ENCODE results near the gene AMOTL1. TPM values are rescaled to one million over a fixed set of nuclear protein-coding genes. Genes with fewer than 3 reads are reported as not detected.

The AMOTL1 gene
- total and polyA plus RNA-seq, 2 donors: 48.2 to 79.3 TPM

DNA sequence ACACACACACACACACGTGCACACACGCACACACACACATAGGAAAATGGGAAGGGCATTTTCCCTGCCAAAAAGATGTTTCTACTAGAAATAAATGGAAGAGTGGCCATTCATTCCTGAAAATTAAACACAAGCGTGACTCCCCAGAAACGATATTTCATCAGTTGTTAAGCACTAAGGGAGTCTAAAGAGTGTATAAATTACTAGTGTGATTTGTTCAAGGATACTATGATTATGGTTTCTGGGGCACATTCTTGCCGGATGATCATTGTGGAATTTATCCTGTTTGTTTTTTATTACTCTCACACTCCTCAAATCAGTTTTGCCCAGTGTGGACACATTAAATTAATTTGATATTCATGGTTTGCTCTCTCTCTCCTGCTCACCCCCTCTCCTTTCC lies 16.4 kb upstream of the AMOTL1 start:
- Histone ChIP-seq H3K4me1 (ENCODE audit: insufficient read depth) (peaks cover 4% of the 10 kb centered on the region), H3K4me3 (ENCODE audit: low read depth, low read length) (no peak overlapping the region), H3K36me3 (ENCODE audit: insufficient read depth) (no peaks in the 10 kb centered on the region), H3K27ac (ENCODE audit: low read depth) (no peak overlapping the region)
- whole genome bisulfite sequencing: 50% methylated on average over 5 of the region's 5 CpGs
- no peak for DNase-seq (ENCODE audit: extremely low spot score)

DNA sequence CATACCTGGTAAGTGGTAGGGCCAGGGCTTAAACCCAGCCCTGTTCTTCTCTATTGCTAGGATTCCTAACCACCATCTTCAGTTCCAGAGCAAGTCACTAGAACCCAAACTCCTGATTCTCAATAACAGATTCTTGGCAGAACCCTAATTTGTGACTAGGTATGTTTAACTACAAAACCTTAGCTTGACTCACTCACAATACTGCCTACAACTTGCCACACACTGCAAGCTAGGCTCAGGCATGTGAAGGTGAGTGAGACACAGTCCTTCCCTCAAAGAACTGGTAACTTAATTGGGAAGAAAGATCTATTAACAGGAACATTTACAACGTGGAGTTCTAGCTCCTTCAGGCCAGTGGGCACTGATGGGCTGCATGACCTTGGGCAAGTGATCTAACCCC lies 14.5 kb upstream of the AMOTL1 start:
- H3K36me3 ChIP-seq (ENCODE audit: insufficient read depth): no peaks in the 10 kb centered on the region
- H3K27ac ChIP-seq (ENCODE audit: low read depth): no peak overlapping the region
- peaks cover 4% of the 10 kb centered on the region for H3K4me1 ChIP-seq (ENCODE audit: insufficient read depth)
- DNase-seq (ENCODE audit: extremely low spot score): no peak
- 75% methylated on average over 1 of the region's 1 CpG for WGBS
- no peak overlapping the region for H3K4me3 ChIP-seq (ENCODE audit: low read depth, low read length)

DNA sequence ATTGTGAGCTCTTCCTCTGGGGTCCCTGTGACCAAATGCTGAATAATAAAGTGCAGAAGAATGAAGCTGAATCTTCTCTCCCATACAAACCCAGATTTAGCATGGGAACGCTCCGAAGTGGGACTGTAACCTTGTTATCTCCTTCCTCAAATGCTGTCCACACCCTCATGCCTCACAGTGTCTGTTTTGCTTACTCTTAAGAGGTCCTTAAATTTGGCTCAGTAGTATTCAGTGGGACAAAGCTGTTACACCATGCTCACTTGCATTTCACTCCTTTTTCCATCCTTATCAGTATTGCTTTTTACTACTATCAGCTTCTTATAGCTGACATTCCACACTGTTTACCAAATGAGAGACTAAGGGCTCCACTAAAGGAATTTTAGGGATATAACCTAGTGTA lies 13.8 kb upstream of the AMOTL1 start:
- DNase-seq (ENCODE audit: extremely low spot score): no peak
- Histone ChIP-seq H3K27ac (ENCODE audit: low read depth) (no peak overlapping the region), H3K4me1 (ENCODE audit: insufficient read depth) (peaks cover 4% of the 10 kb centered on the region), H3K36me3 (ENCODE audit: insufficient read depth) (no peaks in the 10 kb centered on the region), H3K4me3 (ENCODE audit: low read depth, low read length) (no peak overlapping the region)
- 42% methylated on average over 2 of the region's 2 CpGs for WGBS

DNA sequence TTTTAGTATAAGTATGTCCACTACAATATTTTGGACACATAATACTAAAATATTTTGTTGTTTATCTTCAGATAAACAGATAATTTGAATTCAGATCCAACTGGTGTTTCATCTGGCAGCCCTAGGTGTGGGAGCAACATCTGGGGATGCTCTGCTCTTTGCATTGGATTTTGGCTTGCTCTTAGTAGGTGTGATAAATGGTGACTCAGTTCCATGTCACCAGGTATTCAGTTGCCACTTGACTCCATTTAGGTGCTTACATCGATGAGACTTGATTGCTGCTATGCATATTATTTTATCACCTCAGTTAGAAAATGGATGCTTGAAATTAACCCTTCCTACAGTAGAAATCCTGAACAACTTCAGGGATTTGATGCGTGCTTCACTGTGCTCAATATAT lies 13.3 kb upstream of the AMOTL1 start:
- H3K4me1 ChIP-seq (ENCODE audit: insufficient read depth): peaks cover 4% of the 10 kb centered on the region
- H3K4me3 ChIP-seq (ENCODE audit: low read depth, low read length): no peak overlapping the region
- H3K36me3 ChIP-seq (ENCODE audit: insufficient read depth): no peaks in the 10 kb centered on the region
- 87% methylated on average over 2 of the region's 2 CpGs for WGBS
- no peak for DNase-seq (ENCODE audit: extremely low spot score)
- no peak overlapping the region for H3K27ac ChIP-seq (ENCODE audit: low read depth)

DNA sequence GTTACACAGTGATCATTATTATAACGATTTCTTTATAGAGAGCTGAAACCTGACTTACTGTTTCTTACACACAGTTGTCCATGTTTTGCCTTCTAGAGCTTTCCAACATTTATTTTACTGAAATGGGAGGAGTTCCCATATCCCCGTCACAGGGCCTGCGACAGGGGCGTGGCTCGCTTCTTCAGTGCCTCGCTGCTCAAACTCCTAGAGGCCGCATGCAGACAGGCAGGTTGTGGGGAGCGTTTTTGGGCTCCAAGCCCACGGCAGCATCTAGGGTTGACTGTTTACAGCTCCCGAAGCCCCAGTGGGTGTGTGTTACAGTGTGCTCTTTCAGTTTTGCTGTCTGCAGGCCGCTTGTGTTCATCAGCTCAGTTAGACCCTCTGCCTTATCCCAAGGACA lies 12.7 kb upstream of the AMOTL1 start:
- DNase-seq (ENCODE audit: extremely low spot score): no peak
- peaks cover 4% of the 10 kb centered on the region for H3K4me1 ChIP-seq (ENCODE audit: insufficient read depth)
- 94% methylated on average over 11 of the region's 11 CpGs for WGBS
- no peaks in the 10 kb centered on the region for H3K36me3 ChIP-seq (ENCODE audit: insufficient read depth)
- no peak overlapping the region for H3K4me3 ChIP-seq (ENCODE audit: low read depth, low read length)
- no peak overlapping the region for H3K27ac ChIP-seq (ENCODE audit: low read depth)

DNA sequence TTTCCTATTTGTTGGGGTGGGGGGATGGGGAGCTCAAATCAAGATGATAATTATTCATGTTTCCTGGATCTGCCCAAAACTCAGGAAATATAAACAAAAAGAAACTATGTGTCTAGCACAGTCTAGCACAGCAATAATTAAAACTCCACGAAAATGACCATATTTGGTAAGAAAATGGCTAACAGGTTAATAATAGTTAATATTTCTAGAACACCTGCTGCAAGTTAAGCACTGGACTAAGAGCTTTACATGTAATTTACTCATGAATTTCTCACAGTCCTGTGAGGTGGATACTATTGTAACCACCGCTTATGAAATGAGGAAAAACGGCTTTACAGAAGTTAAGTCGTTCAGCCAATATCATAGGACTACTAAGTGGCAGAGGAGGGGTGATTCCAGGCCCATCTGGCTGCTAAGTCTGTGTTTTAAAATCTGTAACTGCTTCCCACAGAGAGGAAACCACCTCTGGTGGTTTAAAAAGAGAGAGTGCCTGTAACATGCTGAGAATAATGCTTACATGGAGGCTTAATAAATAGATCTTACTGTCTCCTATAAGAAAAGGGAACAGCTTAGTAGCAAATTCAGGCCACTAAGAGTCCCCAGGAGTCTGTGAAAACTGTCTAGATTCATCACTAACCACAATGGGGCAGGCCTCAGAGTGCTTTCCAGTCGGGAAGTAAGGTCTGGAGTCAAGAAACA lies 11.0 kb upstream of the AMOTL1 start:
- Histone ChIP-seq H3K4me3 (ENCODE audit: low read depth, low read length) (no peak overlapping the region), H3K36me3 (ENCODE audit: insufficient read depth) (no peaks in the 10 kb centered on the region), H3K4me1 (ENCODE audit: insufficient read depth) (no peaks in the 10 kb centered on the region), H3K27ac (ENCODE audit: low read depth) (no peak overlapping the region)
- WGBS: 75% methylated on average over 5 of the region's 5 CpGs
- DNase-seq (ENCODE audit: extremely low spot score): no peak

DNA sequence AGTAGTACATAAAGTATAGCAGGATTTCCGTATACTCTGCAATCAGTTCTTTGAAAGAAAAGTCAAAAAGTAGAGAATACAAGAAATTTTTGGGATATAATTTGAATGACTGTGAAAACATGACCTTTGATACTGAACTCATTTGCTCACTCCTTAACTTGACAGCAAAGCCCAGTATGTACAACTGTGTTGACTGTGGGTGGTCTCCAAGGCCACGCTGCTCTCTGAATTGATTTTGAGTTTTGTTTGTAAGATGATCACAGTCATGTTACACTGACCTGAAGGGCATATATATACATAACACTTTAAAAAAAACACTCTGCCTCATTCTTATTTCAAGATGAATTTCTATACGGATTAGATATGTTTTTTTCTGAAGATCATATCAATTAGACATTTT lies 9.5 kb upstream of the AMOTL1 start:
- H3K4me3 ChIP-seq (ENCODE audit: low read depth, low read length): no peak overlapping the region
- DNase-seq (ENCODE audit: extremely low spot score): no peak
- WGBS: 96% methylated on average over 3 of the region's 3 CpGs
- H3K4me1 ChIP-seq (ENCODE audit: insufficient read depth): no peaks in the 10 kb centered on the region
- no peaks in the 10 kb centered on the region for H3K36me3 ChIP-seq (ENCODE audit: insufficient read depth)
- no peak overlapping the region for H3K27ac ChIP-seq (ENCODE audit: low read depth)

DNA sequence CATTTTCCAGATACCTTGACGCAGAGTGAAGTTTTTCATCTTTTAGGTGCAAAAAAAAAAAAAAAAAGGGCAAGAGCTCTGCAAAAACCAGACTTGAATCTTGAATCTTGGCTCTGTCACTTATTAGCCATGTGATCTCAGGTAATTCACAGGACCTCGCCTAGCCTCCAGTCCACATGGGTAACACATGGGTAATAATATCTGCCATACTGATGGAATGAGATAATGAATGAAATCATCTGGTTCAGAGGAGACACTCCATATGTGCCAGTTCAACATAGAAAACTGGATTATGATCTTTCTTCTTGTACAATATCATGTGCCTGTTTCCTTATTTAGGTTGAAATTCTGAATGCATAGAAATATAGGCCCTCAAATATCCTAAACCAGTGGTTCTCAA lies 8.6 kb upstream of the AMOTL1 start:
- WGBS: 97% methylated on average over 2 of the region's 2 CpGs
- H3K4me1 ChIP-seq (ENCODE audit: insufficient read depth): no peaks in the 10 kb centered on the region
- H3K4me3 ChIP-seq (ENCODE audit: low read depth, low read length): no peak overlapping the region
- H3K27ac ChIP-seq (ENCODE audit: low read depth): no peak overlapping the region
- DNase-seq (ENCODE audit: extremely low spot score): no peak
- H3K36me3 ChIP-seq (ENCODE audit: insufficient read depth): no peaks in the 10 kb centered on the region

DNA sequence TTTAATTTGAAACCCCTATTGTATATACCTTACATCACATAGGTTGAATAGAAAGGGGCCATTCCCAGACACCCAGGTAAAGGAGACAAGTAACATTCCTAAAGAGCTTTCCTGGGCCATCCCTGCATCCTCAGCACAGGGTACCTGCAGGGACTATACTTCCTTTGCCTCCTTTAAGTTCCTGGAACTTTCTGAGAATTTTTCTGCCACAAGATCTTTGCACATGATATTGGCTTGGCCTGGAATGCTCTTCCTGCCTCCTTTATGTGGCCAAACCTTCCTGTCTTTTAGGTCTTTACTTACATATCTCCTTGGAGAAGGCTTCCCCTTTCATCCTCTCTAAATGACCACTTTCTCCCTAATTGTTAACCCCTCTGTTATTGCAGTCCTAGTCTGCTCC lies 7.9 kb upstream of the AMOTL1 start:
- no peaks in the 10 kb centered on the region for H3K36me3 ChIP-seq (ENCODE audit: insufficient read depth)
- H3K4me3 ChIP-seq (ENCODE audit: low read depth, low read length): no peak overlapping the region
- no peak for DNase-seq (ENCODE audit: extremely low spot score)
- no peaks in the 10 kb centered on the region for H3K4me1 ChIP-seq (ENCODE audit: insufficient read depth)
- no peak overlapping the region for H3K27ac ChIP-seq (ENCODE audit: low read depth)

DNA sequence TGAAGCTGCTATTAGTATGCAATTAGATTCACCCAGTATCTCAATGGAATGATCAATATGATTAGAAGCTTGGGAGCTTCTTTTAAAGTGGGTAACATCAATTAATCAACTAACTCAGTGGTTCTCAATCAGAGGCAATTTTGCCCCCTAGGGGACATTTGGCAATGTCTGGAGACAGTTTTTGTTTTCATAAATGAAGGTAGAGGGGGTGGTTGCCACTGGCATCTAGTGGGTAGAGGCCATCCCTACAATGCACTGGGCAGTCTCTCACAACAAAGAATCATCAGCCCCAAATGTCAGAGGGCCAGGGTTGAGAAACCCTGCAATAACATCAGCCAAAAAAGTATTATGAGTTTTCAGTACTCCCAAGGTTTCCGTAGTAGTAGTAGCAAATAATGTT lies 5.9 kb upstream of the AMOTL1 start:
- Histone ChIP-seq H3K36me3 (ENCODE audit: insufficient read depth) (no peaks in the 10 kb centered on the region), H3K4me1 (ENCODE audit: insufficient read depth) (no peaks in the 10 kb centered on the region), H3K4me3 (ENCODE audit: low read depth, low read length) (no peak overlapping the region), H3K27ac (ENCODE audit: low read depth) (no peak overlapping the region)
- WGBS: 71% methylated on average over 1 of the region's 1 CpG
- no peak for DNase-seq (ENCODE audit: extremely low spot score)

DNA sequence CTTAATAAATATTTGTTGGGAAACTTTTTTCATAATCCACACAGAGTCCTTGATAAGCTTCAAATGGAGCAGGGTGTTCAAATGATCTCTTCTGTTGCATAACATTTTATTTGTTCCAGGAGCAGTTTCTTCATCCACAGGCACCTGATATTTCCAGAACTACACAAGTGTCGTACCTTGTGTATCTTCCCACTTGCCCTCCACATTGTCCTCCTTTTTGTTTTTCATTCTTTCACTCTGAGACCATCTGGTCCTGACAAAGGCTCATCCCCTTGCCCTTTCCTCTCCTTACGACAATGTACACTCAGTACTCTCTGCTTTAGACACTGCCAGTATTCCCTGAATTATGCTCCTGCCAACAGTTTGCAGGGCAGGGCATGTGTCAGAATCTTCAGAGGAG lies 5.2 kb upstream of the AMOTL1 start:
- no peak for DNase-seq (ENCODE audit: extremely low spot score)
- WGBS: 82% methylated on average over 2 of the region's 2 CpGs
- Histone ChIP-seq H3K27ac (ENCODE audit: low read depth) (no peak overlapping the region), H3K4me1 (ENCODE audit: insufficient read depth) (no peaks in the 10 kb centered on the region), H3K4me3 (ENCODE audit: low read depth, low read length) (no peak overlapping the region), H3K36me3 (ENCODE audit: insufficient read depth) (no peaks in the 10 kb centered on the region)

DNA sequence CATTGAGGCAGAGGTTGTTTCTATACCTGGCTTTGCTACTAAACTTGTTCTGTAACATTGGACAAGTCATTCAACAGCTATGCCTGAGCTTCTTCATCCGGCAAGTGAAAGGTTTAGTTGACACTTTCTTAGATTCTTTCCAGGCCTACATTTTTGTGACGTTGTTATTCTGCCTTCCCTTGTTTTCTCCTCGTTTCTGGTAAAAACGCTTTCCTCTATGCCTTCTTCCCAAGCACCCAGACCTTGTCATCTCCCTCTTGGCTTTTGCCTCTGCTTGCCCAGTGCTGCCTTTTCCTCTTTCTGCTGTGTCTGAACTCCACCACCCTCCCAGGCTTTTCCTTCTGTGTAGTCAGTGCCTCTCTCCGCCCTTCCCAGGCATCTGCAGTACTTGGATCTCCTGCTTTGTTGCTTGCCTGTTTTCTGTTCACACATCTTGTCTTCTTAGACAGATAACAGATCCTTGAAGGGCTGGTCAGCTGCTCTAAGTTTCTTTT lies 1.4 kb upstream of the AMOTL1 start:
- 44% methylated on average over 5 of the region's 5 CpGs for WGBS
- DNase-seq (ENCODE audit: extremely low spot score): no peak
- Histone ChIP-seq H3K36me3 (ENCODE audit: insufficient read depth) (no peaks in the 10 kb centered on the region), H3K4me3 (ENCODE audit: low read depth, low read length) (no peak overlapping the region), H3K4me1 (ENCODE audit: insufficient read depth) (peaks cover 2% of the 10 kb centered on the region), H3K27ac (ENCODE audit: low read depth) (no peak overlapping the region)

DNA sequence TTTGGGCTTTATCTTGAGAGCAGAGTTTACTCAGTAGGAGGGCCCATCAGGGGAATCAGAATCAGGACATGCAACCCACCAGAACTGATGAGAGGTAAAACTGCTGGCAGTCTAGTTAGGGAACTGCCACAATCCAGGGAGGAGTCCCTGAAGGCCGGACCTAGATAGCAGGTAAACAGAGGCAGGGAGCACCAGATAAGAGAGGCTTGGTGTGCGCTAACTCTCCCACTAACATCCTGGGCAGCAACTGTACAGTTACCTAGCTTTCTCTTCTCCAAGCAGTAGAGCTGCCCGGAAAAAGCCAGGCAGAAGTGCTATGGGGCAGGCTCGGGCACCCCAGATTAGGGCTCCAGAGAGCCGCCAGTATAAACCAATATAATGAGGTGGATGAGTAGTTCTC lies 865 bp upstream of the AMOTL1 start:
- no peak for DNase-seq (ENCODE audit: extremely low spot score)
- 57% methylated on average over 5 of the region's 5 CpGs for WGBS
- H3K27ac ChIP-seq (ENCODE audit: low read depth): peak overlapping the region; percentile 69
- peaks cover 2% of the 10 kb centered on the region for H3K4me1 ChIP-seq (ENCODE audit: insufficient read depth)
- H3K36me3 ChIP-seq (ENCODE audit: insufficient read depth): no peaks in the 10 kb centered on the region
- no peak overlapping the region for H3K4me3 ChIP-seq (ENCODE audit: low read depth, low read length)

DNA sequence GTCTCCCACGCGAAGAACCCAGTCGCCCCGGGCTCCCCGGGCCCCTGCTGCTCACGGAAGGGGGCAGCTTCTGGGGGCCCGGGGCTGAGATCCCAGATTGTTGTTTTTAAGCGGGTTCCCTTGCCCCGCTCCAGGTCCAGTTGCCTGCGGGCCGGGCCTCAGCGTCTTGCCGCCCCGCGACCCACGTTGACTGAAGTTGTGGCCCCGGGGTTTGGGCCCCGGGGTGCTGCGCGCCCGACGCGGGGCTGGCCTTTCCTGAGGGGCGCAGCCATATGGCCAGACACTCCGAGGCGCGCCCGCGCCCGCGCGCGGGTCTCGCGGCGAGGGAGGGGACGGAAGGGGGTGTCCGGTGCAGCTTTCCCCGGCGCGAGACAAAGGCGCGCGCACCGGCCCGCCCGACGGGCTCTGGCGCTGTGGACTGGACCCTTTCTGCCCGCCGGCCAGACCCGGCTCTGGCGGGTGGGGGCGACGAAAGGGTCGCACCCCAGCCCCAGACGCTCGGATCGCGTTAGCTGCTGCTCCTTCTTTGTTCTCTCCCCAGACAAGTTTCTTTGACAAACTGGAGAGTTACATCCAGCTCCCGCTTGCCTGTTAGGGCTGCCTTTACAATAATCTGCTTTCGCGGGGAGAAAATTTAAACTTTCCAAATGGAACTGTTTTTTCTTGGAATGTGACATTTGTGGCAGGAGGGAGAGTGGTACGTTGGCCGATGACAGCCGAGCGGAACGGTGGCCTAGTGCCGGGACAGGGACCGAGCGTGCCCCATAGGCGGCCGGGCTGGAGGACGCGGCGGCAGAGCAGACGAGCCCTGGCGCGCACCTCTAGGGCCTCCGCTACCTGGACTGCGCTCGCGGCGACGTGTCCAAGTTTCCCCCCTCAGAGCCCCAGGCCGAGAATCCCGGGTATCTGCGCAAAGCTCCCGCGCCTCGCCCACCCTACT lies 716 bp downstream of the AMOTL1 start:
- no peak for DNase-seq (ENCODE audit: extremely low spot score)
- peaks cover 2% of the 10 kb centered on the region for H3K4me1 ChIP-seq (ENCODE audit: insufficient read depth)
- under 1% methylated on average over 91 of the region's 91 CpGs for WGBS

More for the DNA sequence above, 716 bp downstream of the AMOTL1 start:
- Histone ChIP-seq H3K27ac (ENCODE audit: low read depth) (peak overlapping the region; percentile 85), H3K4me3 (ENCODE audit: low read depth, low read length) (peak overlapping the region; percentile 90), H3K36me3 (ENCODE audit: insufficient read depth) (no peaks in the 10 kb centered on the region)
